Measurements from ENCODE around the gene POLR2F. TPM values are rescaled to one million over a fixed set of nuclear protein-coding genes. Genes with fewer than 3 reads are reported as not detected.

The POLR2F gene
- 101 to 119 TPM (median 108 TPM) in 3 replicates for polyA plus RNA-seq
- polyA plus RNA-seq (2011; ENCODE audit: low read depth), result 78.4 TPM
- polyA plus RNA-seq (2011; cell fraction: cytosol; rRNA removed), result 112 and 167 TPM in 2 replicates
- 53.2 and 59.8 TPM in 2 replicates for polyA plus RNA-seq (2011; cell fraction: nucleus; rRNA removed)
- polyA plus RNA-seq (2012; ENCODE audit: low replicate concordance), result 87.7 and 141 TPM in 2 replicates
- polyA minus RNA-seq, result 27.4 to 51.5 TPM (median 28.7 TPM) in 3 replicates
- 52.4 TPM for polyA minus RNA-seq (2011; cell fraction: cytosol; rRNA and poly(A)+ RNA removed)
- polyA minus RNA-seq (2011; cell fraction: nucleus; rRNA and poly(A)+ RNA removed), result 6.4 and 10.0 TPM in 2 replicates

DNA sequence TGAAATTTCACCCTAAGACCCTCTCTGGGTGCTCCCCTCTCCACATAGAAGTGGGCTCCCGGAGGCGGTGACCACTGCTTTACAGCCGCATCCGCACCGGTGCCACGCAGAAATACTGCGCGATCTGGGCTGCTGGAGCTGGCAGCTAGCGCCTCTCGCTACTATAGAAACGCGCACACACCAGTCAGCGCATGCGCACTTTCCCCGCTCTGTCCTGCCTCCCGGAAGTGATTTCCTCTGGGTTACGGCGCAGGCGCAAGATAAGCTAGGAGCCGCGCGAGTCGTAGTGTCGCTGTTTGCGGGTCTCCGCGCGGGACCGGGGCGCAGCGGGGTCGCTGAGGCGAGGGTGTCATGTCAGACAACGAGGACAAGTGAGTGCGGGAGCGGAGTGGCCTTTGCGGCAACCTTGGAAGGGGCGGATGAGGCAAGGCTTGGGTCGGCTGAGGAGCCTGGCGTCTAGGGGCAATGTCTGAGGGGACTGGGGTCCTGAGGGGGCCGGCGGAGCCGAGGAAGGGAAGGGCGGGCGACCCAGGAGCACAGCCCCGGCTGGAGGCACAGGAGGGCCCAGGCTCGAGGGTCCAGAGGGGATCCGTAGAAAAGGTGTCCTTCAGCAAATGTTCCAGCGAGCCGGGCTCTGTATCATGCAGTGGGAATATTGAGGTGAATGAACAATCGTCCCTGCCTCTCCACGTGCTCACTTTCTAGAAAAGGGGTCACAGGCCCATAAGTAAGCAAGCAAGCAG is at the start of gene POLR2F, which contains the start of gene C22orf23:
TSS of gene POLR2F (plus strand) at position 263 of the 743 bp plus-strand sequence. CDS start at position 352, 89 bp downstream.
TSS of gene C22orf23 (minus strand) at position 165 of the 743 bp plus-strand sequence. CDS start 452 bp downstream, outside the sequence.
- DNase-seq (ENCODE audit: low read depth, low spot score) (peak; percentile 71), FAIRE-seq (peak; percentile 94)
- H2AFZ ChIP-seq (ENCODE audit: control insufficient read depth, low read length), result peak within 1 kb of the TSS; percentile 98
- peaks cover 15% of the 10 kb centered on the region for H3K4me1 ChIP-seq (ENCODE audit: control insufficient read depth, extremely low read depth, insufficient read depth, low read length)
- peak within 1 kb of the TSS; percentile 92 to 100 (median 95) for H3K4me3 ChIP-seq (ENCODE audit: control insufficient read depth in 2 of 3, extremely low read depth in 1 of 3, insufficient read depth in 2 of 3, low read depth in 1 of 3, low read length in 3 of 3)
- TF ChIP-seq EZH2 (IDR thresholded peaks at IDR 0.05; ENCODE audit: low read length), result no peak
- TF ChIP-seq, protein P1, sequence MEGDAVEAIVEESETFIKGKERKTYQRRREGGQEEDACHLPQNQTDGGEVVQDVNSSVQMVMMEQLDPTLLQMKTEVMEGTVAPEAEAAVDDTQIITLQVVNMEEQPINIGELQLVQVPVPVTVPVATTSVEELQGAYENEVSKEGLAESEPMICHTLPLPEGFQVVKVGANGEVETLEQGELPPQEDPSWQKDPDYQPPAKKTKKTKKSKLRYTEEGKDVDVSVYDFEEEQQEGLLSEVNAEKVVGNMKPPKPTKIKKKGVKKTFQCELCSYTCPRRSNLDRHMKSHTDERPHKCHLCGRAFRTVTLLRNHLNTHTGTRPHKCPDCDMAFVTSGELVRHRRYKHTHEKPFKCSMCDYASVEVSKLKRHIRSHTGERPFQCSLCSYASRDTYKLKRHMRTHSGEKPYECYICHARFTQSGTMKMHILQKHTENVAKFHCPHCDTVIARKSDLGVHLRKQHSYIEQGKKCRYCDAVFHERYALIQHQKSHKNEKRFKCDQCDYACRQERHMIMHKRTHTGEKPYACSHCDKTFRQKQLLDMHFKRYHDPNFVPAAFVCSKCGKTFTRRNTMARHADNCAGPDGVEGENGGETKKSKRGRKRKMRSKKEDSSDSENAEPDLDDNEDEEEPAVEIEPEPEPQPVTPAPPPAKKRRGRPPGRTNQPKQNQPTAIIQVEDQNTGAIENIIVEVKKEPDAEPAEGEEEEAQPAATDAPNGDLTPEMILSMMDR (optimal IDR thresholded peaks at IDR 0.05 in 1 of 3, IDR thresholded peaks at IDR 0.05 in 1 of 3, conservative IDR thresholded peaks at IDR 0.05 in 1 of 3; ENCODE audit: extremely low read depth in 1 of 3, insufficient read depth in 2 of 3, low read length in 3 of 3), result peak in 1 of 3 experiments; percentile 1
- H3K4me2 ChIP-seq (ENCODE audit: control insufficient read depth, extremely low read depth, insufficient read depth, low read depth, low read length), result peak within 1 kb of the TSS; percentile 98
- H4K20me1 ChIP-seq (ENCODE audit: control insufficient read depth, extremely low read depth, insufficient read depth, low read length), result no peaks in the 10 kb centered on the region
- peaks cover 20% of the 10 kb centered on the region for H3K79me2 ChIP-seq (ENCODE audit: control insufficient read depth, insufficient read depth, low read length)
- H3K9ac ChIP-seq (ENCODE audit: control insufficient read depth, extremely low read depth, insufficient read depth, low read length), result peak within 1 kb of the TSS; percentile 96
- no peaks in the 10 kb centered on the region for H3K27me3 ChIP-seq (ENCODE audit: control insufficient read depth, extremely low read depth, insufficient read depth, low read length)
- dilution Hi-C loops (cut with MboI; ENCODE audit: extremely low pct_ligation_motif_present, low sequenced_read_pairs), result no loop called here
- H3K9me1 ChIP-seq (ENCODE audit: control insufficient read depth, extremely low read depth, insufficient read depth, low read length), result peaks cover 4% of the 10 kb centered on the region
- H3K9me3 ChIP-seq (ENCODE audit: control insufficient read depth, low read depth, low read length), result no peaks in the 10 kb centered on the region
- H3K36me3 ChIP-seq (ENCODE audit: control insufficient read depth in 2 of 2, extremely low read depth in 1 of 2, insufficient read depth in 2 of 2, low read length in 2 of 2), result peaks cover 11 to 12% of the 10 kb centered on the region in 2 experiments
- peak within 1 kb of the TSS; percentile 83 for H3K27ac ChIP-seq (ENCODE audit: control insufficient read depth, insufficient read depth, low read length)

GRCh38 chr22:37904572-37905533 is 48.6 kb upstream of the POLR2F start:
- Histone ChIP-seq H3K27me3 (ENCODE audit: control insufficient read depth, extremely low read depth, insufficient read depth, low read length) (no peaks in the 10 kb centered on the region), H3K9me3 (ENCODE audit: control insufficient read depth, low read depth, low read length) (no peaks in the 10 kb centered on the region), H3K4me3 (ENCODE audit: control insufficient read depth in 2 of 3, extremely low read depth in 1 of 3, insufficient read depth in 2 of 3, low read depth in 1 of 3, low read length in 3 of 3) (peak overlapping the region in 2 of 3 experiments; percentile 23 to 57), H3K27ac (ENCODE audit: control insufficient read depth, insufficient read depth, low read length) (peak overlapping the region; percentile 98), H3K4me1 (ENCODE audit: control insufficient read depth, extremely low read depth, insufficient read depth, low read length) (peaks cover 40% of the 10 kb centered on the region), H3K9ac (ENCODE audit: control insufficient read depth, extremely low read depth, insufficient read depth, low read length) (peak overlapping the region; percentile 87), H3K36me3 (ENCODE audit: control insufficient read depth in 2 of 2, extremely low read depth in 1 of 2, insufficient read depth in 2 of 2, low read length in 2 of 2) (peaks cover 12 to 21% of the 10 kb centered on the region in 2 experiments), H3K4me2 (ENCODE audit: control insufficient read depth, extremely low read depth, insufficient read depth, low read depth, low read length) (peak overlapping the region; percentile 69), H4K20me1 (ENCODE audit: control insufficient read depth, extremely low read depth, insufficient read depth, low read length) (peaks cover 3% of the 10 kb centered on the region), H2AFZ (ENCODE audit: control insufficient read depth, low read length) (no peak overlapping the region), H3K9me1 (ENCODE audit: control insufficient read depth, extremely low read depth, insufficient read depth, low read length) (peaks cover 5% of the 10 kb centered on the region), H3K79me2 (ENCODE audit: control insufficient read depth, insufficient read depth, low read length) (peaks cover 35% of the 10 kb centered on the region)
- dilution Hi-C loops (cut with MboI; ENCODE audit: extremely low pct_ligation_motif_present, low sequenced_read_pairs), result no loop called here
- TF ChIP-seq, protein P1 (optimal IDR thresholded peaks at IDR 0.05 in 1 of 3, IDR thresholded peaks at IDR 0.05 in 1 of 3, conservative IDR thresholded peaks at IDR 0.05 in 1 of 3; ENCODE audit: extremely low read depth in 1 of 3, insufficient read depth in 2 of 3, low read length in 3 of 3), result no peak
- TF ChIP-seq EZH2 (IDR thresholded peaks at IDR 0.05; ENCODE audit: low read length), result no peak
- peak; percentile 98 for DNase-seq (ENCODE audit: low read depth, low spot score)
- FAIRE-seq, result peak; percentile 97

Data from keratinocyte (primary cell).